ENCODE results near the gene CAMK2B. TPM values are rescaled to one million over a fixed set of nuclear protein-coding genes. Genes with fewer than 3 reads are reported as not detected.

Gene CAMK2B
- total RNA-seq, 4 donors from 2014 or later: 0.50 to 2.0 (median 1.2) TPM

- Histone ChIP-seq H3K4me1 (peaks cover 0 to 15% (median under 1%) of the 10 kb centered on the region in 4 donors), H3K36me3 (no peaks in the 10 kb centered on the region), H3K27ac (replicated peaks in 1 of 4) (no peak overlapping the region), H3K9me3 (no peaks in the 10 kb centered on the region), H3K4me3 (no peak overlapping the region), H3K27me3 (peaks cover 0 to 4% (median 0%) of the 10 kb centered on the region in 4 donors)
- DNase-seq (ENCODE audit: extremely low spot score): no peak
- intact Hi-C loops (cut with DNase I): no loop called here
- 100% methylated on average over 3 of the region's 20 CpGs for WGBS
- TF ChIP-seq POLR2AphosphoS5 (IDR thresholded peaks at IDR 0.05): no peak
- TF ChIP-seq EP300 (IDR thresholded peaks at IDR 0.05): no peak
- no peak for TF ChIP-seq CTCF (IDR thresholded peaks at IDR 0.05)
- no peak for TF ChIP-seq POLR2A (IDR thresholded peaks at IDR 0.05; ENCODE audit: low read depth)
Observed at GRCh38 chr7:44280993-44281721, 44.2 kb downstream of the CAMK2B start.

DNA sequence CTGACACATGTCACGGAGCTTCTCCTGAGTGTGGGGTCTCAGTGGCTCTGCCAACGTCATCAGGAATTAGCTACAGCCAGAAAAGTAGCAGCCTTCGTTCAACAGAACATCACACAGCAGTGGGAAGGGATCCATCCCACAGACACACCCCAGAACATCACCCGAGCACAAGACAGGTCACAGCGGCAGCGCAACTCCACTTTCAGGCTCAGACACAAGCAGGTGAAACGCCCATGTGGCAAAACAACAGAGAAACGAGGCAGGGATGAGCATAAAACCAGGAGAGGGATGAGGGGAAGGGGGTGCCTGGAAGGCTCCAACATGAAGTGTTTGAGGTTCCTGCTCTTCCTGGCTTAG lies 44.8 kb downstream of the CAMK2B start:
- no peaks in the 10 kb centered on the region for H3K36me3 ChIP-seq
- H3K4me3 ChIP-seq: no peak overlapping the region
- intact Hi-C loops (cut with DNase I): no loop called here
- H3K27ac ChIP-seq (replicated peaks in 1 of 4): no peak overlapping the region
- no peaks in the 10 kb centered on the region for H3K9me3 ChIP-seq
- TF ChIP-seq CTCF (IDR thresholded peaks at IDR 0.05) (no peak), POLR2AphosphoS5 (IDR thresholded peaks at IDR 0.05) (no peak), EP300 (IDR thresholded peaks at IDR 0.05) (no peak)
- H3K4me1 ChIP-seq: peaks cover 0 to 18% (median 2%) of the 10 kb centered on the region in 4 donors
- H3K27me3 ChIP-seq: peaks cover 0 to 10% (median 0%) of the 10 kb centered on the region in 4 donors
- no peak for DNase-seq (ENCODE audit: extremely low spot score)
- WGBS: 77% methylated on average over 8 of the region's 8 CpGs

DNA sequence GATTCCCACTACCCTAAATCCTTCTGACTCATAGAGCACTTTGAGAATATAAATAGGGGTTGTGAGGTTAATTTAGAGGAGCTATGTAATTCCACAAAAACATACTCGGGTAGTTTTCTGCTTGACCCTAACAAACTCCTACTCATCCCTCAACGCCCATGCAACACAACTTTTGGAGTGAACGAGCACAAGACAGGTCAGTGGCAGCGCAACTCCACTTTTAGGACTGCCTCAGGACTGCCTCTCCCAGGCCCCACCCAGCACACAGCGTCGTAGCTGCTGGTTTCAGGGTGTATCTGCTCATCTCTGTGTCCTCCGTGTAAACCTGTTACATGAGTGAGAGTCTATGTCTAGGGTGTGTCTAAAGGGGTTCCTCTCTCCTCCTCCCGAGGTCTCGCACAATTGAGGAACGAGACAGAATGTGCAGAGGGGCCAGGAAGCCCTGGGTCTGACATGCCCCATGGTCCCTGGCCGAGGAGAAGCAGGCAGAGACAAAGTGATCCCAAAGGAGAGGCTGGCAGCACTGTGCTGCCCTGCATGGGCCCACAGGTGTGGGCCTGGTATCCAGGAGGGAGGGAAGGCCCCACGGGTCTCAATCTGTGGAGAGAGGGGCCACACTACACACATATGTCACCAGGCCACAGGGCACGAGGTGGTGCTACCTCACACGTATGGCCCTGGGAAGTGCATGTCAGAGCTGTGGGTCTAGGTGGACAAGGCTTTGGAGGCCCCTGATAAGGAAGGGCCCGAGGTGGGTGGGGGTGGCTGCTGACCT lies 45.5 kb downstream of the CAMK2B start:
- no peak for TF ChIP-seq POLR2A (IDR thresholded peaks at IDR 0.05; ENCODE audit: low read depth)
- TF ChIP-seq POLR2AphosphoS5 (IDR thresholded peaks at IDR 0.05): no peak
- no peak for TF ChIP-seq EP300 (IDR thresholded peaks at IDR 0.05)
- no peak for TF ChIP-seq CTCF (IDR thresholded peaks at IDR 0.05)
- 88% methylated on average over 15 of the region's 15 CpGs for WGBS
- no peak for DNase-seq (ENCODE audit: extremely low spot score)
- intact Hi-C loops (cut with DNase I): no loop called here
- Histone ChIP-seq H3K9me3 (no peaks in the 10 kb centered on the region), H3K4me3 (no peak overlapping the region), H3K27me3 (peaks cover 0 to 12% (median 0%) of the 10 kb centered on the region in 4 donors), H3K36me3 (no peaks in the 10 kb centered on the region), H3K4me1 (peaks cover 0 to 20% (median 2%) of the 10 kb centered on the region in 4 donors), H3K27ac (replicated peaks in 1 of 4) (no peak overlapping the region)

DNA sequence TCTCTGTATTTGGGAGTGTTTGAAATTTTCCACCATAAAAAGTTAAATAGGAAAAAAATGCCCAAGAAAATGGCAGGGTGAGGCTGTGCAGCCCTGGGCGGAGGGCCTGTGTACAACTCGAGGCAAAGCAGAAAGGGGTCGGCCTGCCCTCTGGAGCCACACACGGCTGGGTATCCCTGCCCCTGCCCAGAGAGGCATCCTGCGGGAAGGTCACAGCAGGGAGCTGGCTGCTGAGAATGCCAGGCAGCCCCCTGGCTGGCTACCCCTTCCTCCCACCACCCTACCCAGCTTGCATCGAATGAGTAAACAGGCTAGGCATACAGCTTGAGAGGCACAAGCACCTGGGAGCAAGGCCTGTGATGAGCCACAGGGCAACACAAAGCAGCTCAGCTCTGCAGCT lies 46.1 kb downstream of the CAMK2B start:
- no peaks in the 10 kb centered on the region for H3K9me3 ChIP-seq
- no peak overlapping the region for H3K4me3 ChIP-seq
- no peak for DNase-seq (ENCODE audit: extremely low spot score)
- H3K36me3 ChIP-seq: no peaks in the 10 kb centered on the region
- peaks cover 0 to 20% (median 2%) of the 10 kb centered on the region in 4 donors for H3K4me1 ChIP-seq
- peaks cover 0 to 12% (median 0%) of the 10 kb centered on the region in 4 donors for H3K27me3 ChIP-seq
- H3K27ac ChIP-seq (replicated peaks in 1 of 4): no peak overlapping the region
- intact Hi-C loops (cut with DNase I): no loop called here
- no peak for TF ChIP-seq POLR2AphosphoS5 (IDR thresholded peaks at IDR 0.05)
- TF ChIP-seq CTCF (IDR thresholded peaks at IDR 0.05): no peak
- TF ChIP-seq EP300 (IDR thresholded peaks at IDR 0.05): no peak
- TF ChIP-seq POLR2A (IDR thresholded peaks at IDR 0.05; ENCODE audit: low read depth): no peak
- WGBS: 89% methylated on average over 6 of the region's 6 CpGs
